Measurements from ENCODE around the gene LTB4R2. TPM values are rescaled to one million over a fixed set of nuclear protein-coding genes. Genes with fewer than 3 reads are reported as not detected.

The LTB4R2 gene
- total and polyA plus RNA-seq, 7 donors, result under 0.01 to 5.5 (median 3.6) TPM; not detected in 1

DNA sequence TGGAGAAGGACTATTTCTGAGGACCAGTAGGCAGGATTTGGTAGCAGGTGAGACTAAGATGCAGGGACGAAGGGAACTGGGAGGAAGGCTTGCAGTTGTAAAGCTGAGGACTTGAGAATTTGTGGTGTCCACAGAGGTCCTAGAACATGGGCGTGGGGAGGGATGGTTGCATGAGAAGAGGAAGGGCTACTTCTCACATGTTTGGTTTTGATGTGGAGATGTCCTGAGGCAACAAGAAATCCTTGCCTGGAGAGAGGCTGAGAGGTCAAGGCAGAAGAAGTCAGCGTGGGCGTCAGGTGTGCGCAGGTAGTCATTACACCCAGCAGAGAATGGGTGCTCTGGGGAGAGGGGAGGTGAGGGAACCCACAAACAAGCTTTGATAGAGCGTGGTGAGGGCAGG is 32.9 kb upstream of the LTB4R2 start:
- no peak overlapping the region for H3K4me3 ChIP-seq
- no peaks in the 10 kb centered on the region for H3K9me3 ChIP-seq
- no peak for TF ChIP-seq POLR2A (IDR thresholded peaks at IDR 0.05)
- TF ChIP-seq, protein P1, sequence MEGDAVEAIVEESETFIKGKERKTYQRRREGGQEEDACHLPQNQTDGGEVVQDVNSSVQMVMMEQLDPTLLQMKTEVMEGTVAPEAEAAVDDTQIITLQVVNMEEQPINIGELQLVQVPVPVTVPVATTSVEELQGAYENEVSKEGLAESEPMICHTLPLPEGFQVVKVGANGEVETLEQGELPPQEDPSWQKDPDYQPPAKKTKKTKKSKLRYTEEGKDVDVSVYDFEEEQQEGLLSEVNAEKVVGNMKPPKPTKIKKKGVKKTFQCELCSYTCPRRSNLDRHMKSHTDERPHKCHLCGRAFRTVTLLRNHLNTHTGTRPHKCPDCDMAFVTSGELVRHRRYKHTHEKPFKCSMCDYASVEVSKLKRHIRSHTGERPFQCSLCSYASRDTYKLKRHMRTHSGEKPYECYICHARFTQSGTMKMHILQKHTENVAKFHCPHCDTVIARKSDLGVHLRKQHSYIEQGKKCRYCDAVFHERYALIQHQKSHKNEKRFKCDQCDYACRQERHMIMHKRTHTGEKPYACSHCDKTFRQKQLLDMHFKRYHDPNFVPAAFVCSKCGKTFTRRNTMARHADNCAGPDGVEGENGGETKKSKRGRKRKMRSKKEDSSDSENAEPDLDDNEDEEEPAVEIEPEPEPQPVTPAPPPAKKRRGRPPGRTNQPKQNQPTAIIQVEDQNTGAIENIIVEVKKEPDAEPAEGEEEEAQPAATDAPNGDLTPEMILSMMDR (IDR thresholded peaks at IDR 0.05), result no peak
- no peak for TF ChIP-seq EP300 (IDR thresholded peaks at IDR 0.05)
- TF ChIP-seq POLR2AphosphoS5 (IDR thresholded peaks at IDR 0.05), result no peak
- no peaks in the 10 kb centered on the region for H3K27me3 ChIP-seq
- peak overlapping the region in 2 of 4 donors; percentile 7 to 25 for H3K27ac ChIP-seq
- H3K36me3 ChIP-seq, result no peaks in the 10 kb centered on the region
- 92 to 93% methylated on average over 6 of the region's 6 CpGs for WGBS, 2 donors
- peaks cover 0 to 2% (median under 1%) of the 10 kb centered on the region in 4 donors for H3K4me1 ChIP-seq
- intact Hi-C loops (cut with DNase I), result no loop called here
- DNase-seq, result no peak

- Histone ChIP-seq H3K36me3 (no peaks in the 10 kb centered on the region), H3K27ac (peak overlapping the region in 2 of 4 donors; percentile 7 to 25), H3K9me3 (no peaks in the 10 kb centered on the region), H3K27me3 (no peaks in the 10 kb centered on the region), H3K4me3 (no peak overlapping the region), H3K4me1 (no peaks in the 10 kb centered on the region)
- TF ChIP-seq EP300 (IDR thresholded peaks at IDR 0.05), result no peak
- TF ChIP-seq, protein P1 (IDR thresholded peaks at IDR 0.05), result no peak
- no peak for TF ChIP-seq POLR2AphosphoS5 (IDR thresholded peaks at IDR 0.05)
- TF ChIP-seq POLR2A (IDR thresholded peaks at IDR 0.05), result no peak
- WGBS, 2 donors, result 71 to 89% methylated on average over 11 of the region's 11 CpGs
- intact Hi-C loops (cut with DNase I), result no loop called here
- no peak for DNase-seq
Measured at GRCh38 chr14:24277606-24278321, 32.2 kb upstream of the LTB4R2 start.

DNA sequence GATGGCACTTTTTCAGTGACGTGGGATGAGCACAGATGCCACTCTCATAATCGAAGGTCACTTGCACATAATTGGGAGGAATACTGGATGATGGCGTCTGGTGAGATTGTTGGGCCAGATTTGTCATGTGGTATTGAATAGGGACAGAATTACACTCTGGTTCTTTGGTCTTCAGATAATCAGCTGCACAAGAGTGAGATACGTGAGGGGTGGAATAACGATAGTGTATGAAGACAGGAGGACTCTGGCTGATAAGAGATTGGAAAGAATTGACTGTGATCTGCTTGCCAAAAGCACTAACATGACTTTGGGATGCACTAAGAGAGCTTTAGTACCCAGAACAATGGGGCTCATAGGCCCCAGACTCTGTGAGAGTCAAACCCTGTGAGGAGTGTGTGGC is 31.5 kb upstream of the LTB4R2 start:
- WGBS, 2 donors, result 93 to 96% methylated on average over 5 of the region's 5 CpGs
- Histone ChIP-seq H3K4me1 (no peaks in the 10 kb centered on the region), H3K4me3 (no peak overlapping the region), H3K27ac (no peak overlapping the region), H3K9me3 (no peaks in the 10 kb centered on the region), H3K36me3 (no peaks in the 10 kb centered on the region), H3K27me3 (no peaks in the 10 kb centered on the region)
- intact Hi-C loops (cut with DNase I), result no loop called here
- DNase-seq, result no peak
- TF ChIP-seq, protein P1 (IDR thresholded peaks at IDR 0.05), result no peak
- TF ChIP-seq POLR2A (IDR thresholded peaks at IDR 0.05) (no peak), POLR2AphosphoS5 (IDR thresholded peaks at IDR 0.05) (no peak), EP300 (IDR thresholded peaks at IDR 0.05) (no peak)

- H3K27me3 ChIP-seq, result no peaks in the 10 kb centered on the region
- no peak for DNase-seq
- H3K4me3 ChIP-seq, result no peak overlapping the region
- no peaks in the 10 kb centered on the region for H3K9me3 ChIP-seq
- intact Hi-C loops (cut with DNase I), result no loop called here
- TF ChIP-seq POLR2AphosphoS5 (IDR thresholded peaks at IDR 0.05) (no peak), EP300 (IDR thresholded peaks at IDR 0.05) (no peak), POLR2A (IDR thresholded peaks at IDR 0.05) (no peak)
- TF ChIP-seq, protein P1 (IDR thresholded peaks at IDR 0.05), result no peak
- H3K27ac ChIP-seq, result no peak overlapping the region
- 67 to 76% methylated on average over 11 of the region's 11 CpGs for WGBS, 2 donors
- no peaks in the 10 kb centered on the region for H3K4me1 ChIP-seq
- no peaks in the 10 kb centered on the region for H3K36me3 ChIP-seq
Measured at GRCh38 chr14:24279301-24280186, 30.4 kb upstream of the LTB4R2 start.

Measured in sigmoid colon (tissue), 7 donors.